NB4 (cell line): ENCODE results near the gene MACROD2.

Source experiments
- CTCF ChIP-seq: IDR thresholded peaks from one replicate; pipeline ENCODE4 v1.5.1; 2012; ENCODE audit warnings: low read depth, low read length
- POLR2A ChIP-seq: IDR thresholded peaks from 2 replicates; pipeline ENCODE4 v1.6.1; 2011; ENCODE audit warnings: mild to moderate bottlenecking; ENCODE audit not compliant: insufficient read length; ENCODE audit errors: extremely low read depth

DNA sequence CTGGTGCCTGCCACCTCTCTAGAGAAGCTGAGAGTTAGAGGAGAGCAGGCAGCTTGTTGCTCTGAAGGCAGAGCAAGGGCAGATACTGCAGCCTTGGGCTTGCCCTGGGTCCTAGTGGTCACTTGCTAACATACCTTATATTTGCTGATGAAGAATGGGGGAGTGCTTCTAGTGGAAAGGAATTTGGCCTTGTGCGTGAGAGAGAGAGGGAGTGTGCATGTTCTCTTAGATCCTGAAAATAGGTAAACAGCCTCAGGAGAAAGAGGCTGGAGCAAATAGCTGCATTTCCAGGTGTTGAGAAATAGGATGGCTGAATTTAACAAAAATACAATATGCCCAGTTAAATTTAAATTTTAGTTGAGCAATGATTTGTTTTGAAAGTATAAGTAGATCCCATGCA lies 1066.6 kb downstream of the MACROD2 start:
- no peak for TF ChIP-seq POLR2A
- no peak for TF ChIP-seq CTCF
